WTC11 (cell line): ENCODE results near the gene PGAP6.

ENCODE experiments used
- CTCF ChIP-seq: fragments of 200-600 bp; IDR thresholded peaks from 2 replicates; pipeline ENCODE4 v1.8.0; 2022; ENCODE audit warnings: antibody characterized with exemption
- ELF4 ChIP-seq: sonication (generic); formaldehyde crosslinking; IDR thresholded peaks from 2 replicates; pipeline ENCODE4 v1.8.1; 2022; ENCODE audit warnings: low read depth, mild to moderate bottlenecking, moderate library complexity, missing genetic modification reagents
- MAX ChIP-seq: sonication (generic); formaldehyde crosslinking; IDR thresholded peaks from 2 replicates; pipeline ENCODE4 v1.8.0; 2022; ENCODE audit warnings: mild to moderate bottlenecking, missing genetic modification reagents
- NR2C2 ChIP-seq: sonication (generic); formaldehyde crosslinking; IDR thresholded peaks from 2 replicates; pipeline ENCODE4 v1.8.0; 2022; ENCODE audit warnings: mild to moderate bottlenecking, missing genetic modification reagents
- SP1 ChIP-seq: sonication (generic); formaldehyde crosslinking; conservative IDR thresholded peaks from 2 replicates; pipeline ENCODE4 v1.8.1; 2022; ENCODE audit warnings: missing genetic modification reagents
- TCF7 ChIP-seq: sonication (generic); formaldehyde crosslinking; IDR thresholded peaks from 2 replicates; pipeline ENCODE4 v1.8.0; 2022; ENCODE audit warnings: mild to moderate bottlenecking, low read depth, missing genetic modification reagents, moderate library complexity
- TEAD1 ChIP-seq: sonication (generic); formaldehyde crosslinking; IDR thresholded peaks from 2 replicates; pipeline ENCODE4 v1.8.0; 2022; ENCODE audit warnings: mild to moderate bottlenecking, missing genetic modification reagents
- ZBTB21 ChIP-seq: sonication (generic); formaldehyde crosslinking; IDR thresholded peaks from 2 replicates; pipeline ENCODE4 v1.8.1; 2023; ENCODE audit warnings: mild to moderate bottlenecking, missing genetic modification reagents, borderline replicate concordance
- ZNF416 ChIP-seq: fragments of 250-450 bp; sonication (Bioruptor Pico); IDR thresholded peaks from 2 replicates; pipeline ENCODE4 v1.9.0; 2021; ENCODE audit warnings: mild to moderate bottlenecking, inconsistent platforms

- no peak for TF ChIP-seq ZBTB21 (CRISPR knock-in tag)
- no peak for TF ChIP-seq ELF4 (CRISPR knock-in tag)
- TF ChIP-seq NR2C2 (CRISPR knock-in tag): no peak
- TF ChIP-seq MAX: no peak
- TF ChIP-seq TCF7 (CRISPR knock-in tag): no peak
- TF ChIP-seq CTCF: no peak
- no peak for TF ChIP-seq SP1 (CRISPR knock-in tag)
- no peak for TF ChIP-seq TEAD1 (CRISPR knock-in tag)
- no peak for TF ChIP-seq ZNF416 (CRISPR knock-in tag)
These were observed 23.3 kb upstream of the PGAP6 start for GRCh38 chr16:404971-405486.
